HUES48 (cell line): ENCODE data around the gene FEN1.

Experiments used
- H3K27ac ChIP-seq: one replicate; pipeline ENCODE4 v1.7.0; 2013; ENCODE audit warnings: low read depth, low read length, inconsistent platforms
- H3K27me3 ChIP-seq: 2 replicates; pipeline ENCODE4 v1.6.1; 2013; ENCODE audit warnings: mild to moderate bottlenecking, low read length; ENCODE audit not compliant: control insufficient read depth, insufficient read depth
- H3K36me3 ChIP-seq: 2 replicates; pipeline ENCODE4 v1.6.1; 2013; ENCODE audit warnings: low read length; ENCODE audit not compliant: control insufficient read depth, insufficient read depth
- H3K4me1 ChIP-seq: 2 replicates; pipeline ENCODE4 v1.6.1; 2013; ENCODE audit warnings: mild to moderate bottlenecking, low read length; ENCODE audit not compliant: control insufficient read depth, insufficient read depth
- H3K4me3 ChIP-seq: 2 replicates; pipeline ENCODE4 v1.5.1; 2013; ENCODE audit warnings: mild to moderate bottlenecking, low read depth, low read length
- H3K9ac ChIP-seq: 2 replicates; pipeline ENCODE4 v1.6.1; 2013; ENCODE audit warnings: mild to moderate bottlenecking, low read depth, low read length, moderate library complexity
- H3K9me3 ChIP-seq: 2 replicates; pipeline ENCODE4 v1.6.1; 2013; ENCODE audit warnings: low read length; ENCODE audit not compliant: control insufficient read depth, insufficient read depth

Gene FEN1

GRCh38 chr11:61814958-61815789 lies 22.5 kb downstream of the FEN1 start:
- Histone ChIP-seq H3K27ac (peak overlapping the region; percentile 98), H3K27me3 (no peaks in the 10 kb centered on the region), H3K9me3 (no peaks in the 10 kb centered on the region), H3K36me3 (peaks cover 38% of the 10 kb centered on the region), H3K4me3 (peak overlapping the region; percentile 76), H3K4me1 (peaks cover 12% of the 10 kb centered on the region), H3K9ac (peak overlapping the region; percentile 86)

DNA sequence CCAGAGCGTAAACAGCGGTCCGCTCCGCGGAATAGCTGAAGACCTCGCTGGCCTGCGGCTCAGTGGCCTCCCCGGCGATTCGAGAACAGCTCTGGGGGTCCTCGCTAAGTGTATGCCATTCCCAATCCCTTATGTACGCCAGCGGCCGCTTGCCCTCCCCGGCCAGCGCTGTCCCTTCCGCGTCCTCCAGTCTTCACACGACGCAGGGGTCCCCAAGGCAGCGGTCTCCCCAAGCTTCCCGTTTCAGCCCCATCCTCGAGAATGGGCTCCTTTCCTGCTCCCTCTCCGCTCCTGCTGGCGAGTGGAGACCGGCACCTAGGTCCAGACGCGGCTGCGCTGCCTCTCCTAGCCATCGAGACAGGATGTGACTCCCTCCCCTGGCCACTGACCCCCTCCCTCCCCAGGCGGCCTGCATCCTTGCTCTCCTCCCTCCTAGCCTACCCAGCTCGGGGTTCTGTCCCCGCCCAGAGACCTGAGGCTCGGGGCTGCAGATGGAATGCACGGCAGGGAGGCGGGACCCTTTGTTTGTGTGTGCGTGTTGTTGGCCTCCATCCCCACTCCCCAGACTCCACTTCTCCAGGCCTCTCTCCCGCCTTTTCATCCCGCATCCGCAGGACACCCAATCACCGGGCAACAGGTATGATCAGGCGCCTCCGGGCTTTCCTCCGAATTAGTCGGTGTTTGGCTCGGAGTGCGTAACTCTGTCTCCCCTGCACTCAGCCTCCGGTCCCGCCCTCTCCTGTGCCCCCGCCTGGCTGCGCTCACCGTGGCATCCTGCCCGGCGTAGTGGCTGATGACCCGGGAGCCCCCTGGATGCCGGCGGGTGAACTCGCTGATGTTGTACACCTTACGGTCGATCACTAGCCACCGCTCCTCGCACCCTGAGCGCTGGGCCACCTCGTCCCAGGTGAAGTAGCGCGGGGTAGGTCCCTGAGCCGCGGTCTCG lies 23.4 kb downstream of the FEN1 start:
- Histone ChIP-seq H3K36me3 (peaks cover 29% of the 10 kb centered on the region), H3K27ac (peak overlapping the region; percentile 98), H3K9me3 (no peaks in the 10 kb centered on the region), H3K4me3 (peak overlapping the region; percentile 76), H3K27me3 (no peaks in the 10 kb centered on the region), H3K4me1 (peaks cover 12% of the 10 kb centered on the region), H3K9ac (peak overlapping the region; percentile 86)

- Histone ChIP-seq H3K27ac (peak within 1 kb of the TSS; percentile 98), H3K9ac (peak within 1 kb of the TSS; percentile 86), H3K27me3 (no peaks in the 10 kb centered on the region), H3K4me1 (peaks cover 12% of the 10 kb centered on the region), H3K36me3 (peaks cover 21% of the 10 kb centered on the region), H3K4me3 (peak within 1 kb of the TSS; percentile 76), H3K9me3 (no peaks in the 10 kb centered on the region)
Observed at GRCh38 chr11:61816736-61817455, 24.2 kb downstream of the FEN1 start, which contains the start of gene FADS1. Gene FADS1 (minus strand): TSS chr11:61817003. CDS start chr11:61816929, 74 bp downstream.

- H3K27ac ChIP-seq, result peak overlapping the region; percentile 98
- no peaks in the 10 kb centered on the region for H3K9me3 ChIP-seq
- H3K4me3 ChIP-seq, result peak overlapping the region; percentile 76
- peak overlapping the region; percentile 71 for H3K9ac ChIP-seq
- peaks cover 14% of the 10 kb centered on the region for H3K36me3 ChIP-seq
- peaks cover 12% of the 10 kb centered on the region for H3K4me1 ChIP-seq
- H3K27me3 ChIP-seq, result no peaks in the 10 kb centered on the region
Observed at GRCh38 chr11:61817471-61818202, 24.9 kb downstream of the FEN1 start.

- Histone ChIP-seq H3K27ac (no peak overlapping the region), H3K4me3 (no peak overlapping the region), H3K27me3 (no peaks in the 10 kb centered on the region), H3K36me3 (no peaks in the 10 kb centered on the region; the same call in 1 of the 2 replicates), H3K9ac (no peak overlapping the region), H3K9me3 (no peaks in the 10 kb centered on the region), H3K4me1 (peaks cover 9% of the 10 kb centered on the region)
Observed at GRCh38 chr11:61820174-61820573, 27.5 kb downstream of the FEN1 start.

DNA sequence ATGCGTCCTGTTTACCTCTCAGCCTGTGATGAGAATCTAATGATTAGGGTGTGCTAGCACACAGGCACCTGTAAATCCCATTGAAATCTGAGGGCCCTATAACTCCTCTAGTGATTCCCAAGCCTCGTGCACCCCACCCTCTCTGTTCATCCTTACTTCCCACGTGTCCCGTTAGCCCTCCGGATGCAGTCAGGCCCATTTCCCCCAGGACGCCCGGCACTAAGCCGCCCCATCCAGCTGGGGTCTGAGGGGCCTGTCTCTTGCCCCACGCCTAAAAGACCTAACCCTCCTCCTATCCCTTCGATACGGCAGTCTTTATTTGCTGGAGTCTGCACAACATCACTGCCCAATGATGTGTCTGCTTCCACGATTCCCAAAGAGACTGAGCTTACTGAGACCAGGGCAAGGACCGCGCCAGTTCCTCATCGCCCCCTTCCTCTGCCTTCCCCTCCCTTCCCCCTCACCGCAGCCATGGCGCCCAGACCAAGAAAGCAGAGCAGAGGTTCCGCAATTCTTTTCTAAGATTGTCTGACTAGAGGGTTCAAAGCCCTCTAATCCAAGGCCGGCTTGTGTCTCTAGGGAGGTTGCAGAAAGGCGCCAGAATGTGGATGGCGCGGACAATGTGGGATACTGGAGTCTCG lies 34.3 kb downstream of the FEN1 start:
- H3K27me3 ChIP-seq, result no peaks in the 10 kb centered on the region
- no peaks in the 10 kb centered on the region for H3K9me3 ChIP-seq
- peak overlapping the region; percentile 93 for H3K27ac ChIP-seq
- peaks cover 3% of the 10 kb centered on the region; the same call in 1 of the 2 replicates for H3K36me3 ChIP-seq
- peak overlapping the region; percentile 68 for H3K4me3 ChIP-seq
- peak overlapping the region; percentile 85 for H3K9ac ChIP-seq
- H3K4me1 ChIP-seq, result peaks cover 24% of the 10 kb centered on the region

- Histone ChIP-seq H3K9ac (peak within 1 kb of the TSS; percentile 85), H3K4me1 (peaks cover 24% of the 10 kb centered on the region), H3K27me3 (no peaks in the 10 kb centered on the region), H3K4me3 (peak within 1 kb of the TSS; percentile 68), H3K27ac (peak within 1 kb of the TSS; percentile 93), H3K36me3 (peaks cover 10% of the 10 kb centered on the region), H3K9me3 (no peaks in the 10 kb centered on the region)
Observed at GRCh38 chr11:61827571-61828378, 35.1 kb downstream of the FEN1 start, which contains the start of gene FADS2. Gene FADS2 (plus strand): TSS chr11:61828300. CDS start chr11:61828391, 91 bp downstream.

GRCh38 chr11:61828379-61828628 lies 35.6 kb downstream of the FEN1 start:
- Histone ChIP-seq H3K36me3 (peaks cover 11% of the 10 kb centered on the region), H3K9ac (peak overlapping the region; percentile 64), H3K4me1 (peaks cover 28% of the 10 kb centered on the region), H3K27ac (peak overlapping the region; percentile 93), H3K9me3 (no peaks in the 10 kb centered on the region), H3K4me3 (peak overlapping the region; percentile 68), H3K27me3 (no peaks in the 10 kb centered on the region)

DNA sequence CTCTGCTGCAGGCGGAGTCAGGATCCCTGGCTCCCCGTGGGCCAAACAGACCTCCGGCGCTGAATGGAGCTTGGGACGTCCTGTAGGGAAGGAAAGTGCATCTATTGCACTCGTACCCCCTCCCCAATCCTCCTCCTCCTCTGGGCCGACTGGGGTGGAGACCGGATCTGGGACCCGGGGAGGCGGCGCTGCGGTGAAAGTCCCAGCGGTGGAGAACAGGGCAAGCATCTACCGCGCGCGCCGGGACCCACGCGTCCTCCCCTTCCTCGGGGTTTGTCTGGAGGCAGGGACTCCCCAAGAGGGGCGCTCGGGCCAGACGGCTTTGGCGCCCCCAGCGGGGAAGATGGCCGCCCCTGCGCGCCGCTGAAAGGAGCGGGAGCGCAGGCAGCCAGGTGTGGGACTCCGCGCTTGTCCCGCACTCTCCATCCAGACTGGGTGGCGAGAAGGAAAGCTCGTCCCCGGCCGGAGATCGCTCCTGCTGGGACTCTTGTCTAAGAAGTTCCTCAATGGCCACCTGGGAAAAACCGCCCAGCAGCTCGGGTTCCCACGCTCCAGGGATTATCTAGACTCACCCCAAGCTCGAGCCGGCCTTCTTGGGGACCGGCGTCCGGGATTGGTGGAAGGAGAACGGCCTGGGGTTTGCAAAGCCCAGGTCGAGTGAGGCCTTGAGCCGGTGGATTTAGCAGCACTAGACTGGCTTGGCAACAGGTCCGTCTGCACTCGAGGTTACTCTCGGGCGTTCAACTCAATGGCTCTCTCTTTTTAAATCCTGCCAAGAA lies 36.1 kb downstream of the FEN1 start:
- Histone ChIP-seq H3K4me1 (peaks cover 33% of the 10 kb centered on the region), H3K27ac (peak overlapping the region; percentile 93)

More for the DNA sequence above, 36.1 kb downstream of the FEN1 start:
- no peaks in the 10 kb centered on the region for H3K9me3 ChIP-seq
- no peaks in the 10 kb centered on the region for H3K27me3 ChIP-seq
- H3K4me3 ChIP-seq, result peak overlapping the region; percentile 68
- peak overlapping the region; percentile 64 for H3K9ac ChIP-seq
- peaks cover 13% of the 10 kb centered on the region for H3K36me3 ChIP-seq
